GM18861 (cell line): ENCODE results near the gene FPGS.

Experiments used
- ATAC-seq: cut with Tn5 transposase; IDR thresholded peaks from one replicate; pipeline ENCODE4 v1.9.1; 2021; ENCODE audit not compliant: unreplicated experiment

FPGS gene

DNA sequence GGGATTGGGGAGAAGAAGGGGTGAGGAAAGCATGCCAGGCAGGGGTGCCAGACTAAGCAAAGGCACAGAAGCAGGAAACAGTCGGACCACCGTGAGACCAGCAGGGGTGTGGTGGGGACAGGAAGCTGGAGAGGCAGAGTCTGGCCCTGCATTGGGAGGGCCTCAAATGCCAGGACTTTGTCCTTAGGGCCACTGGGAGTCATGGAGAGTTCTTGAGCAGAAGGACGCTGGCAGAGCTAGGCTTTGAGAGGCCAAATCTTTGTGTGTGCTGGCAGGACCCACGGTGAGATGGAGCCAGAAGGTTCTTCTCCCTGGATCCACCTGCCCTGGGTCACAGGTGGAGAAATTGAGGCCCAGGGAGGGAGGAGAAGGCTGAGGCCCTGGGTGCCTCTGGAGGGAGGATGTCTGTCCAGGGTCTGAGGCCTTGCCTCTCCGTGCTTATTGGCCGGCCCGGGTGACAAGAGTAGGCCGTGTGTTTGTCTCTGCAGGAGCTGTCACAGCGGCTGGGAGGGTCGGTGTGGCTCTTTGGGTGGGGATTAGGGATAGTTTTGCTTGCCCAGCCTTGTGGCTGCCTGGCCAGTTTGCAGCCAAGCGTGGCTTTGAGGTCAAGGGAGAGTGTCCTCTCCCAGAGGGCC lies 53.5 kb downstream of the FPGS start:
- no peak for ATAC-seq

DNA sequence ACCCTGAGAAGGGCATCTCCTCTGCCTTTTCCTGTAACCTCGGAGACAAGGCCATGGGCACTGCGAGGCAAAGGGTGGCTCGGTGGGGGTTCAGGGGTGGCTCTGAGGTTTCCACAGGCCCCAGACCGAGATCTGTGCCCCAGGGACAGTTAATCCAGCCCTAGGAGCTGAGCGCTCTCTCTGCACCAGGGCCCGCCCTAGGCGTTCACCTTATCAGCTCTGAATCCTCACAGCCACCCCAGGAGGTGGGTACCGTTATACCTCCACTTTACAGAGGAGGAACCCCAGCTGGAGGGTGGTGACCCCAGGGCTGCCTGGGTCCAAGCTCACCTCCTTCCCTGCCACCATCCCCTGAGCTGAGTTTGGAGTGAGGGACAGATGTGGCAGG lies 54.0 kb downstream of the FPGS start:
- ATAC-seq, result no peak

DNA sequence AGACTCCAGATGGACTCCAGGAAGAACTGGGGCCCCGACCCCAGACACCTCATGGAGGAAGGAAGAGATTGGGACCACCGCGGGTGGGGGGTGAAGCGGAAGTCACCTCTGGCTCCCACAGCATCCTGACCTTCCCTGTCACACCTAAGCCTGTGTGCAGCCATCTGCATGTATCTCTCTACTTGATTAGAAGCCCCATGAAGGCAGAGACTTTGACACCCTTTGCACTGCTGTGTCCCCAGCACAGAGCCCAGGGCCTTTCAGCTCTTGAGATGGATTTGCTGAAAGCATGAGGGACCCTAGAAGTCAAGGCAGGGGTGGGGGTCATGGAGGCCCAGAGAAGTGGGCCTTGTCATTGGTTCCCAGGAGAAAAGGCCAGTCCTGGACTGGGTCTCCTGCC lies 54.6 kb downstream of the FPGS start:
- ATAC-seq, result no peak

DNA sequence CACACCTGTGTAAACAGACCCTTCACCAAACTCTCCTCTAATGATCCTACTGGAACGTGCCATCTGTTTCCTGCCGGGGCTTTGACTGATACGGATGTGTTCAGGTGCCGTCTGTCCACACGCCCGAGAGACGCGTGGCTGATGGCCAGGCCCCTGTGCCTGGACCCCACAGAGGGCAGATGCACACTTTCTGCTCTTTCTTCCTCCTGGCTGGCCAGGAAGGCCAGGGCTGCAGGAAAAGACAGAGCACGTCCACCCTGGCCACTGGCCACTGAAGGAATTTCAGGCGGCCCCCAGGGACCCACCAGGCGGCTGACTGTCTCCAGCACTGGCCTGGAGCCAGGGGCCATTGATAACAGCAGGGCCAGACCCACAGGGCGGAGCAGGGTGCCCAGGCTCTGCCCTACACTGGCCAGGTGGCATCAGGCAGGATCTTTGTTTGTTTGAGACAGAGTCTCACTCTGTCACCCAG lies 55.4 kb downstream of the FPGS start:
- ATAC-seq, result no peak

DNA sequence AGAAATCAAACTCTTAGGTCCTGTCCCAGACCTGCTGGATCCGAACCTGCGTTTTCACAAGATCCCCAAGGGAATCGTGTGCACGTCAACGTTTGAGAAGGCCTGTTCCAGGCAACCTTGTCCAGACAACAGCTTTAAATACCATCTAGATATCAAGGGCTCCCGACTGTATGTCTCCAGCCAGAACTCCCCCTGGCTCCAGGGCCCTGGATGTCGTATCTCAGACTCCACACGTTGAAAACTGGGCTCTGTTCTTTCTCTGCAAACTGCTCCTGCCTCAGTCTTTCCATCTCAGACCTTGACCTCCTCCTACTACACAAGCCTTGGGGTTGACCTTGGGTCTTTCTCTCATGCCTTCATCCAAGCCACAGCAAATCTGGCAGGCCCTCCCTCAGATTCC lies 57.6 kb downstream of the FPGS start:
- no peak for ATAC-seq

DNA sequence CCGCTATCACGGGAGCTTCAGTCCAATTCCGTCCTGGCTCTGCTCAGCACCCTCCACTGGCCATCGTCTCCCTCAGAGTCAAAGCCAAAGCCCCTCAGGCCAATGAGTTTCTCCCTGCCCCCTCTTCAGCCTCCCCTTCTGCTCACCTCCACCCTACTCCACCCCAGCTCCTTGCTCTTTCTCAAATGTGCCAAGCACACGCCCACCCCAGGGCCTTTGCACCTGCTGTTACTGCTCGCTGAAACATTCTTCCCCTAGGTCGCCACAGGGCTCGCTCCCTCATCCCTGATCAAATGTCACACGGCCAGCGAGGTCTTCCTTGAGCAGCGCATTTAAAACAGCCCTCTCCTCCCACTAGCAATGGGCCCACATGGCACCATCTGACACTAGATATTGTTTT lies 58.1 kb downstream of the FPGS start:
- ATAC-seq, result no peak

DNA sequence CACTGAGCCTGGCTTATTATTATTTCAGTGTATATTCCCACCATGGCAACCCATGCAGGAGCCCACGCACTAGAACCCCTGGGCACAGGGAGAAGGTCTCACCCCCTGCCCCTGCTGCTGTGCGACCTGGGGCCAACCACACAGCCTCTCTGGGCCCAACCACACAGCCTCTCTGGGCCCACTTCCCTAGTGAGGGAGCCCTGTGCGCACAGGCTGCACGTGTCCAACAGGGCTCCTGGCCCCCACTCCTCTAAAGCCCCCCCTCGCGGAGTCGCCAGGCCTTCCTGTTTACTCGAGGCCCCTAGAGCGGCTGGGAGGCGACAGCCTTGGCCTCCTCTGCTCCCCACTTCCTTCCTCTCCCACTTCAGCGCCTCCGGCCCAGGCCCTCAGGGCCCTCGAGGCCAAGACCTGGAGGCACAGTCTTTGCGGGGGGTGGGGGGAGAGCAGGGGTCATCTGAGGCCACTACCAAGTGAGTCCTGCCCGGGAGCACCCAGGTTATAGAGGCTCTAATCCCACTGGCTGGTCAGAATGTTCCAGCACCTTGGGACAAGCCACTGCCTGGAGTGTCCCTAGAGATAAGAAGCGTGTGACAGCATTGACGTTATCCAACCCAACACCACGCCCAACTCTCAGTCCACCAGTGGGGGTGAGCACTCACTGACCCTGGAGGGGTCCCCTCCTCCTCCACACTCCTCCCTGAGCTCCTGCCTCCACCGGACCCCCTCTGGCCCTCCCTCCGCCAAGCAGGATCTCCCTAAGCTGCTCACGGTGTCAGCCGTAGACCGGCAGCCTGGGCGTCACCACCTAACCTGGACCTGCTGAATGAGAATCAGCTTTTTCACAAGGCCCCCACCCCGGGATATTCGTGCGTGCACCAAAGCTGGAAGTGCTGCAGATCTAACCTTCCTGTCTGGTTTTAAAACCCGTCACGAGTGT lies 59.7 kb downstream of the FPGS start:
- ATAC-seq, result no peak

DNA sequence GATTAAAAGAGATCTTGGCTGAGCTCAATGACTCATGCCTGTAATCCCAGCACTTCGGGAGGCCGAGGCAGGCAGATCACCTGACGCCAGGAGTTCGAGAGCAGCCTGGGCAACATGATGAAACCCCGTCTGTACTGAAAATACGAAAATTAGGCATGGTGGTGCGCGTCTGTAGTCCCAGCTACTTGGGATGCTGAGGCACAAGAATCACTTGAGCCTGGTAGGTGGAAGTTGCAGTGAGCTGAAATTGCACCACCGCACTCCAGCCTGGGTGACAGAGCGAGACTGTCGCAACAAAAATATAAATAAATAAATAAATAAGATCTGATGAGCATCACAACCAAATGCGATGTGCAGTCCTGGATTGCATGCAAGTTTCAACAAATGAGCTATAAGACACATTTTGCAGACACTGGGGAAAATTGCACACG lies 60.5 kb downstream of the FPGS start:
- ATAC-seq, result no peak
